Stimulated activated CD4-positive, alpha-beta T cell treated with anti-CD3 and anti-CD28 coated beads, TNF-alpha, amount 100 ng/mL, for 1 hour (primary cell): ENCODE measurements around the gene DDX41.

ENCODE experiments used
- DNase-seq, 3 donors: peaks; one replicate each; pipeline ENCODE4 v3.0.0-alpha.2; 2020; ENCODE audit warnings: low read depth in 3 of 3, low spot score in 1 of 3

The DDX41 gene

GRCh38 chr5:177484902-177485549 lies 31.7 kb downstream of the DDX41 start:
- DNase-seq: no peak

GRCh38 chr5:177483994-177484901 lies 32.5 kb downstream of the DDX41 start:
- no peak for DNase-seq

GRCh38 chr5:177483042-177483441 lies 33.7 kb downstream of the DDX41 start:
- no peak for DNase-seq

GRCh38 chr5:177482359-177482795 lies 34.4 kb downstream of the DDX41 start:
- DNase-seq: no peak

GRCh38 chr5:177479774-177480173 lies 37.0 kb downstream of the DDX41 start:
- DNase-seq: no peak

GRCh38 chr5:177478711-177479646 lies 37.8 kb downstream of the DDX41 start:
- DNase-seq: no peak

GRCh38 chr5:177477701-177478477 lies 38.9 kb downstream of the DDX41 start:
- DNase-seq: no peak

- DNase-seq: no peak
These were observed 40.1 kb downstream of the DDX41 start for GRCh38 chr5:177476531-177477233.

GRCh38 chr5:177475563-177476427 lies 41.0 kb downstream of the DDX41 start:
- no peak for DNase-seq

- DNase-seq: no peak
These were observed 41.8 kb downstream of the DDX41 start for GRCh38 chr5:177474846-177475562.

- no peak for DNase-seq
These were observed 42.7 kb downstream of the DDX41 start for GRCh38 chr5:177474002-177474476.

GRCh38 chr5:177473443-177474001 lies 43.2 kb downstream of the DDX41 start, which contains the start of gene DBN1:
DBN1 (minus strand) TSS chr5:177473634; CDS start chr5:177473521, 113 bp downstream.
- no peak for DNase-seq

- DNase-seq: no peak
These were observed 44.0 kb downstream of the DDX41 start for GRCh38 chr5:177472460-177473442.

- no peak for DNase-seq
These were observed 45.0 kb downstream of the DDX41 start for GRCh38 chr5:177471610-177472356.

GRCh38 chr5:177470759-177471536 lies 45.8 kb downstream of the DDX41 start:
- DNase-seq: no peak
